ENCODE results near the gene TIE1.

Gene TIE1

DNA sequence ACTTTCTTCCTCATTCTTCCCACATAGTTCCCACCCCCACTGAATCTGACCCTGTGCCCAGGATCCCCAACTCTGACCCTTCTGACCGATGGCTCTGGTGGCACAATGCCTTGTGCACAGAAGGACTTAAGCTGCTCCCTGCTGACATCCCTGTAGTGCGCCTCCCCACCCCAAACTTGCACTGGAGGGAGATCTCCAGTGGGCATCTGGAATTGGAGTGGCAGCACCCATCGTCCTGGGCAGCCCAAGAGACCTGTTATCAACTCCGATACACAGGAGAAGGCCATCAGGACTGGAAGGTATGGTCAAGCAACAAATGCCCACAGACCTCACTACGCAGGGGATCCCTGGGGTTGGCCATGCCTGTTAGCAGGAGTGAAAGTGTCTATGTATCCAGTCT lies 45.9 kb downstream of the TIE1 start:
- peaks cover 12% of the 10 kb centered on the region for H3K27me3 ChIP-seq (ENCODE audit: control insufficient read depth, insufficient read depth, low read length)
- no peaks in the 10 kb centered on the region for H3K9me3 ChIP-seq (ENCODE audit: control insufficient read depth, insufficient read depth, low read length)

DNA sequence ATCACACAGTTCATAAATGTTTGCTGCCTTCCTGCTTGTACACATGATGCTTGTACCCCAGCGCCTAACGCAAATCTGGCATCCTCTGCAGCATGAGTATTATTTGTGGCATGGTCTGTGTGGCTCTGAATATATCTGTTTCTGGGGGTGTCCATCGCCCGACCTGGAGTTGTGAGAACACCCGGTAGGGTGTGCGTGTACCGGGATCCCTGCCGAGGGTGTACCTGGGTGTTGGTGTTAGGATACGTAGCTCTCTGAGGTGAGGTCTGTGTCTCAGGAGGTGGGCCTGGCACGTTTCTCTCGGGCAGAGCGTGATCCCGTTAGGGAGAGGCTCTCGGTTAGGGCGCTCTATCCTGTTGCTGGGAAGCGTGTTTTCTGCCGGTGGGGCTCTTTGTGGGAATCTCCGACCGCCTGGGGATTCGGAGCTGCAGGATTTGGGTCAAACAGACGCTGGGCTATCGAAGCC lies 47.6 kb downstream of the TIE1 start:
- Histone ChIP-seq H3K27ac (ENCODE audit: low read depth, low read length) (peak overlapping the region; percentile 99), H3K4me3 (ENCODE audit: low read depth, low read length) (peak overlapping the region; percentile 69), H3K27me3 (ENCODE audit: control insufficient read depth, insufficient read depth, low read length) (peaks cover 12% of the 10 kb centered on the region), H3K4me1 (ENCODE audit: control insufficient read depth, insufficient read depth, low read length) (peaks cover 24% of the 10 kb centered on the region), H3K36me3 (ENCODE audit: control insufficient read depth, insufficient read depth, low read length) (no peaks in the 10 kb centered on the region), H3K9ac (ENCODE audit: low read depth, low read length) (peak overlapping the region; percentile 70), H3K9me3 (ENCODE audit: control insufficient read depth, insufficient read depth, low read length) (no peaks in the 10 kb centered on the region)

More for the DNA sequence above, 45.9 kb downstream of the TIE1 start:
- no peak overlapping the region for H3K27ac ChIP-seq (ENCODE audit: low read depth, low read length)
- no peaks in the 10 kb centered on the region for H3K36me3 ChIP-seq (ENCODE audit: control insufficient read depth, insufficient read depth, low read length)
- H3K9ac ChIP-seq (ENCODE audit: low read depth, low read length): no peak overlapping the region
- H3K4me1 ChIP-seq (ENCODE audit: control insufficient read depth, insufficient read depth, low read length): peaks cover 24% of the 10 kb centered on the region
- H3K4me3 ChIP-seq (ENCODE audit: low read depth, low read length): no peak overlapping the region

DNA sequence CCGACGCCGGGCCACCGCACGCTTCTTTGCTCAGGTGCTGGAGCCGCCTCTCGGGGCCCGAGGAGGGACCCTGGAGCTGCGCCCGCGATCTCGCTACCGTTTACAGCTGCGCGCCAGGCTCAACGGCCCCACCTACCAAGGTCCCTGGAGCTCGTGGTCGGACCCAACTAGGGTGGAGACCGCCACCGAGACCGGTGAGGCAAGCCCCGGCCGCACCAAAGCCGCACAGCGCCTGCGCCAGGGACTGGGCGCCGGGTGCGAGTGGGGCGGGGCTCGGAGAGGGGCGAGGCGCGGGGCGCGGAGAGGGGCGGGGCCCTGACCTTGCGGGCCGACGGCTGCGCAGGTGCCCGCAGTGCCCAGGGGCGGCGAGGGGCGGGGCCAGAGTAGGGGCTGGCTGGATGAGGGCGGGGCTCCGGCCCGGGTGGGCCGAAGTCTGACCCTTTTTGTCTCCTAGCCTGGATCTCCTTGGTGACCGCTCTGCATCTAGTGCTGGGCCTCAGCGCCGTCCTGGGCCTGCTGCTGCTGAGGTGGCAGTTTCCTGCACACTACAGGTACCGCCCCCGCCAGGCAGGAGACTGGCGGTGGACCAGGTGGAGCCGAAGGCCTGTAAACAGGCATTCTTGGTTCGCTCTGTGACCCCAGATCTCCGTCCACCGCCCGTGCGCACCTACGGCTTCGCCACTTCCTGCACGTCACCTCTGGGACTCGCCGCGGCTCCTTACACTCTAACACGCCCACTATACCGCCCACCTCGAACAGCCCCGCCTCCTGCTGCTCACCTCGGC lies 48.2 kb downstream of the TIE1 start:
- Histone ChIP-seq H3K27me3 (ENCODE audit: control insufficient read depth, insufficient read depth, low read length) (peaks cover 12% of the 10 kb centered on the region), H3K36me3 (ENCODE audit: control insufficient read depth, insufficient read depth, low read length) (no peaks in the 10 kb centered on the region), H3K4me1 (ENCODE audit: control insufficient read depth, insufficient read depth, low read length) (peaks cover 24% of the 10 kb centered on the region), H3K27ac (ENCODE audit: low read depth, low read length) (peak overlapping the region; percentile 99), H3K9ac (ENCODE audit: low read depth, low read length) (peak overlapping the region; percentile 84), H3K4me3 (ENCODE audit: low read depth, low read length) (peak overlapping the region; percentile 69), H3K9me3 (ENCODE audit: control insufficient read depth, insufficient read depth, low read length) (no peaks in the 10 kb centered on the region)

DNA sequence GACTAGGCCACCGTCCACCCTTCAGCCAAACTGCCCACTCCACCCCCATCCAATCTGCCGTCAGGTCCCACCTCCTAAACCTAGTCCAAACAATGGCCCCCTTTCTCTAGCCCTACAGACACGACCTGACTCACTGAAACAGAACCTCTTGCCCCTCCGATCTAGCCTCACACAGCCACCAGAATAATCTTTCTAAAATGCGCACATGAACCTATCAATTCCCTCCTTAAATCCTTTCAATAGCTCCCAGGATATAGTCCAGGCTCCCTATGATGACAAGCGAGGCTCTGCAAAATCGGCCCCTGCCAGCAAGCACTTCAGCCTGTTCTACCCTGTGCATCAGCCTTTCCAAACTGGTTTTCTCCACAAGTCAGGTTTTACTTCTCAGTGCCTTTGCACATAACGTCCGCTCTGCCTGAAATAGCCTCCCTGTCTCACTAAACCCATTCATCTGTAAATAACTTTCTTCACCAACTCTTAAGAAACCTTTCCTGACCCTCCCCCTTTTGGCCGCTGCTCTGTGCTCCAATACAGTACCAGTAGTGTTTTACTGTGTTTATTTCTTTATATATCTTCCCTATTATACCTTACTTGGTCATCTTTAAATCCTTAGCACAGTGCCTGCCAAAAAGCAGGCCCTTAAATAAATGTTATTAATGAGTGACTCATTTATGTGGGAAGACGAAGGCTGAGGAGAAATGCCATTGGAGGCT lies 49.0 kb downstream of the TIE1 start:
- Histone ChIP-seq H3K27me3 (ENCODE audit: control insufficient read depth, insufficient read depth, low read length) (peaks cover 12% of the 10 kb centered on the region), H3K9me3 (ENCODE audit: control insufficient read depth, insufficient read depth, low read length) (no peaks in the 10 kb centered on the region), H3K9ac (ENCODE audit: low read depth, low read length) (peak overlapping the region; percentile 84), H3K36me3 (ENCODE audit: control insufficient read depth, insufficient read depth, low read length) (no peaks in the 10 kb centered on the region), H3K4me3 (ENCODE audit: low read depth, low read length) (peak overlapping the region; percentile 69), H3K4me1 (ENCODE audit: control insufficient read depth, insufficient read depth, low read length) (peaks cover 24% of the 10 kb centered on the region), H3K27ac (ENCODE audit: low read depth, low read length) (peak overlapping the region; percentile 99)

DNA sequence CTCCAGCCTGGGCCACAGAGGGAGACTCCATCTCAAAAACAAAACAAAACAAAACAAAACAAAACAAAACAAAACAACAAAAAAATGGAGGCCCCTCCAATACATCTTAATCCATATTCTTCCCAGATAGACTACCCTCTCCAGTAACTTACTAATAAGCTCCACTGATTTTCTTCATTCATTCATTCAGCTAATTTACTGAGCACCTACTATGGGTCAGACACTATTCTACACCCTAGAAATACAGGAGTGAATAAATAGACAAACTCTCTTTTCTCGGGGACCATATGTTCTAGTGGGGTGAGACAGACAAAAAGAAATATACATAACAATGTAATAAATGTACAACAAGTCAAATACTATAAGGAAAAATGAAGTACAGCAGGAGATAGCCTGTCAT lies 50.2 kb downstream of the TIE1 start:
- H3K4me1 ChIP-seq (ENCODE audit: control insufficient read depth, insufficient read depth, low read length): peaks cover 24% of the 10 kb centered on the region
- H3K27me3 ChIP-seq (ENCODE audit: control insufficient read depth, insufficient read depth, low read length): peaks cover 12% of the 10 kb centered on the region
- no peaks in the 10 kb centered on the region for H3K9me3 ChIP-seq (ENCODE audit: control insufficient read depth, insufficient read depth, low read length)
- no peak overlapping the region for H3K27ac ChIP-seq (ENCODE audit: low read depth, low read length)
- no peak overlapping the region for H3K9ac ChIP-seq (ENCODE audit: low read depth, low read length)
- H3K4me3 ChIP-seq (ENCODE audit: low read depth, low read length): no peak overlapping the region
- H3K36me3 ChIP-seq (ENCODE audit: control insufficient read depth, insufficient read depth, low read length): no peaks in the 10 kb centered on the region

DNA sequence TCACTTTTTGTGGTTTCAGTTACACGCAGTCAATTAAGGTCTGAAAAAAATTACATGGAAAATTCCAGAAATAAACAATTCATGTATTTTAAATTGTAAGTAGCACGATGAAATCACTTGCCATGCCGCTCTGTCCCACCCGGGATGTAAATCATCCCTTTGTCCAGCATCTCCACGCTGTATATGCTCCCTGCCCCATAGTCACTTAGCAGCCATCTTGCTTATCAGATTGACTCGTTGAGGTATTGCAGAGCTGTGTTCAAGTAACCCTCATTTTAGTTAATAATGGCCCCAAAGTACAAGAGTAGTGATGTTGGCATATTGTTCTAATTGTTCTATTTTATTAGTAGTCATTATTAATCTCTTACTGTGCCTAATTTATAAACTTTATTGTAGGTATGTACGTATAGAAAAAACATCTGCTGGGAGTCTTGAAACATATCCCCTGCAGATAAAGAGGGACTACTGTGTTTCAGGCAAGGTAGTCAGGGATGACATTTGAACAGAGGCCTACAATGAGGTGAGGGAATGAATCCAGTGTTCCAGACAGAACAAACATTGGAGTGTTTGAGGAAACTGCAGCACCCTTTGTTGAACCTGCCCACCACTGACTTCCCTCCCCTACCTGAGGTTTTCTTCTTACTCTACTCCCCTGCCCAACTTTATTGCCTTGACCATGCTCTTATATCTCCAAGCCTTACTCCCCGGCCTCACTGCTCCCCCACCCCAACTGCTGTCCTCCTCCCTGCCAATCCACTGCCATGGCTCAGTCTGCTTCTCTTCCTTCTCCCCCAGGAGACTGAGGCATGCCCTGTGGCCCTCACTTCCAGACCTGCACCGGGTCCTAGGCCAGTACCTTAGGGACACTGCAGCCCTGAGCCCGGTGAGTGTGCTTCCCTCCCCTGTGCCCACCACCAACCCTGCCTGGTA lies 50.9 kb downstream of the TIE1 start:
- Histone ChIP-seq H3K27ac (ENCODE audit: low read depth, low read length) (no peak overlapping the region), H3K9me3 (ENCODE audit: control insufficient read depth, insufficient read depth, low read length) (no peaks in the 10 kb centered on the region), H3K4me3 (ENCODE audit: low read depth, low read length) (no peak overlapping the region), H3K27me3 (ENCODE audit: control insufficient read depth, insufficient read depth, low read length) (peaks cover 12% of the 10 kb centered on the region), H3K4me1 (ENCODE audit: control insufficient read depth, insufficient read depth, low read length) (peaks cover 19% of the 10 kb centered on the region), H3K9ac (ENCODE audit: low read depth, low read length) (no peak overlapping the region), H3K36me3 (ENCODE audit: control insufficient read depth, insufficient read depth, low read length) (no peaks in the 10 kb centered on the region)

DNA sequence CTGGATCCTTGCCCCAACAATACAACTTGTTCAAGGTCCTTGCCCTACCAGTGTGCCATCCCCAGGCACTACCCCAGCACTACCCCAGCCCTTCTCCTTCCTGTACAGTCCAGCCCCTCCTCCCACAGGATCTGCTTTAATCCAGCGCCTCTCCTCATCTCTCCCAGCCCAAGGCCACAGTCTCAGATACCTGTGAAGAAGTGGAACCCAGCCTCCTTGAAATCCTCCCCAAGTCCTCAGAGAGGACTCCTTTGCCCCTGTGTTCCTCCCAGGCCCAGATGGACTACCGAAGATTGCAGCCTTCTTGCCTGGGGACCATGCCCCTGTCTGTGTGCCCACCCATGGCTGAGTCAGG lies 51.5 kb downstream of the TIE1 start:
- H3K36me3 ChIP-seq (ENCODE audit: control insufficient read depth, insufficient read depth, low read length): no peaks in the 10 kb centered on the region
- H3K9me3 ChIP-seq (ENCODE audit: control insufficient read depth, insufficient read depth, low read length): no peaks in the 10 kb centered on the region
- H3K27ac ChIP-seq (ENCODE audit: low read depth, low read length): no peak overlapping the region
- H3K4me1 ChIP-seq (ENCODE audit: control insufficient read depth, insufficient read depth, low read length): peaks cover 19% of the 10 kb centered on the region
- H3K4me3 ChIP-seq (ENCODE audit: low read depth, low read length): no peak overlapping the region
- no peak overlapping the region for H3K9ac ChIP-seq (ENCODE audit: low read depth, low read length)
- H3K27me3 ChIP-seq (ENCODE audit: control insufficient read depth, insufficient read depth, low read length): peaks cover 9% of the 10 kb centered on the region

DNA sequence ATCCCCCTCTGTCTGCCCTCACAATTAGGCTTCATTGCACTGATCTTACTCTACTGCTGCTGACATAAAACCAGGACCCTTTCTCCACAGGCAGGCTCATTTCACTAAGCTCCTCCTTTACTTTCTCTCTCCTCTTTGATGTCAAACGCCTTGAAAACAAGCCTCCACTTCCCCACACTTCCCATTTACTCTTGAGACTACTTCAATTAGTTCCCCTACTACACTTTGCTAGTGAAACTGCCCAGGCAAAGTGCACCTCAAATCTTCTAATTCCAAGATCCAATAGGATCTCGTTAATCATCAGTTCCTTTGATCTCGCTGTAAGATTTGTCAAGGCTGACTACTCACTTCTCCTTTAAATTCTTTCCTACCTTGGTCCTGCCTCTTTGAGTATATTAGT lies 52.1 kb downstream of the TIE1 start:
- Histone ChIP-seq H3K27me3 (ENCODE audit: control insufficient read depth, insufficient read depth, low read length) (peaks cover 3% of the 10 kb centered on the region), H3K27ac (ENCODE audit: low read depth, low read length) (no peak overlapping the region), H3K9ac (ENCODE audit: low read depth, low read length) (no peak overlapping the region), H3K4me1 (ENCODE audit: control insufficient read depth, insufficient read depth, low read length) (peaks cover 17% of the 10 kb centered on the region), H3K4me3 (ENCODE audit: low read depth, low read length) (no peak overlapping the region), H3K36me3 (ENCODE audit: control insufficient read depth, insufficient read depth, low read length) (no peaks in the 10 kb centered on the region), H3K9me3 (ENCODE audit: control insufficient read depth, insufficient read depth, low read length) (no peaks in the 10 kb centered on the region)

DNA sequence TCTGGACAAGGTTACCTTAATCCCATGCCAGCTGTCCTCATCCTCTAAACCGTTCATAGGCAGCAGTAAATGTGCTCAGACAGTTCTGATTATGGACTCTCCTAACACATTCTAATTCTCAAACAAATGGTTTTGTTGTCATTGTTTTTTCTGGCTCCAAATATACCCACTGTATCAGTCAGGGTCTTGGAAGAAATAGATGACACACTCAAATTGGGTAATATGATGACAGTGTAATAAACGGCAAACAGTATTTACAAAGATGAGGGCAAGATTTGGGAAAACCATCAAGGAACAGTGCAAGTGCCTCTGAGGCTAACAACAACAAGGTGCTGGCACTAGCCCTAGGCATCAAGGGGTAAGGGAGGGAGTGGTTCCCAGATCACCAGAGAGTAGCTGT lies 53.7 kb downstream of the TIE1 start:
- Histone ChIP-seq H3K27ac (ENCODE audit: low read depth, low read length) (no peak overlapping the region), H3K36me3 (ENCODE audit: control insufficient read depth, insufficient read depth, low read length) (peaks cover 1% of the 10 kb centered on the region; the same call in 1 of the 2 replicates), H3K4me3 (ENCODE audit: low read depth, low read length) (no peak overlapping the region), H3K9ac (ENCODE audit: low read depth, low read length) (no peak overlapping the region), H3K4me1 (ENCODE audit: control insufficient read depth, insufficient read depth, low read length) (peaks cover 10% of the 10 kb centered on the region), H3K27me3 (ENCODE audit: control insufficient read depth, insufficient read depth, low read length) (no peaks in the 10 kb centered on the region), H3K9me3 (ENCODE audit: control insufficient read depth, insufficient read depth, low read length) (no peaks in the 10 kb centered on the region)

DNA sequence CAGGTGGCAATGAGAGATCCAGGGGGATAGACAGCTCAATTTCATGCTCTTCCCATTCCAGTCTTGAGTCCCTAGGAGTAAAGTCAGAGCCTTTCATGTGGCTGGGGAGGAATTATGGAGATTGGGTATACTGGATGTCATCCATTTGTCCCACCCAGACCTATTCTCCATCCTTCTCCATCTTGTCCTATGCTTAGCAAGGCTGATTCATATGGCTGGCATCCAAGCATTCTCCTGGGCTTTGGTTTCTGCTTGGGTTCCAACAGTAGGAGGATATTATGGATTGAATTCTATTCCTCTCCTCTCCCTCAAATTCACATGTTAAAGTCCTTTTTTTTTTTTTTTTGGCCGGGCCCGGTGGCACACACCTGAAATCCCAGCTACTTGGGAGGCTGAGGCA lies 54.2 kb downstream of the TIE1 start:
- Histone ChIP-seq H3K4me1 (ENCODE audit: control insufficient read depth, insufficient read depth, low read length) (peaks cover 9% of the 10 kb centered on the region), H3K4me3 (ENCODE audit: low read depth, low read length) (no peak overlapping the region), H3K27ac (ENCODE audit: low read depth, low read length) (no peak overlapping the region), H3K9me3 (ENCODE audit: control insufficient read depth, insufficient read depth, low read length) (no peaks in the 10 kb centered on the region), H3K9ac (ENCODE audit: low read depth, low read length) (no peak overlapping the region), H3K27me3 (ENCODE audit: control insufficient read depth, insufficient read depth, low read length) (no peaks in the 10 kb centered on the region), H3K36me3 (ENCODE audit: control insufficient read depth, insufficient read depth, low read length) (peaks cover 6% of the 10 kb centered on the region)

Data from HUES48 (cell line).